GM18517 (cell line): ENCODE measurements around the gene PRKACG.
"Not testable (repeated sequence)": the region's sequence is repeated elsewhere in the genome, so short reads cannot be mapped to it uniquely, and the experiment has no call there.

Source experiments
- ATAC-seq: cut with Tn5 transposase; IDR thresholded peaks from one replicate; pipeline ENCODE4 v1.9.1; 2021; ENCODE audit warnings: mild to moderate bottlenecking, moderate library complexity; ENCODE audit not compliant: unreplicated experiment

PRKACG gene

DNA sequence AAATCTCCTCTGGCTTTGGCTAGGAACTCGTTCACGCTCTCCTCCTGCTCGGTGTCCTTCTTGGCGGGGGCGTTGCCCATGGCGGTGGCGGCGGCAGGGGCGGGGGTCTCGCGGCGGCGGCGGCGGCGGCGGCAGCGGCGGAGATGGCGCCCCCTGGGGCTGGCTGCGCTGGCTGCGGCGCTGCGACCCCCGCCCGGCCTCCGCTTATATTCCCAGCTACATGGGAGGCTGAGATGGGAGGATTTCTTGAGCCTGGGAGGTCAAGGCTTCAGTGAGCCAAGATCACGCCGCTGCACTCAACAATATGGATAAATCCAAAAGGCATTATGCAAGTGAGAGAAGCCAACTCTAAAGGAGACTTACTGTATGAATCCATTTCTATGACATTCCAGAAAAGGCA, at the start of gene PRKACG:
Gene PRKACG, minus strand, starts transcription at position 101 of the 400 bp plus-strand sequence. Its CDS starts 21 bp downstream, at position 80.
- ATAC-seq: no peak

DNA sequence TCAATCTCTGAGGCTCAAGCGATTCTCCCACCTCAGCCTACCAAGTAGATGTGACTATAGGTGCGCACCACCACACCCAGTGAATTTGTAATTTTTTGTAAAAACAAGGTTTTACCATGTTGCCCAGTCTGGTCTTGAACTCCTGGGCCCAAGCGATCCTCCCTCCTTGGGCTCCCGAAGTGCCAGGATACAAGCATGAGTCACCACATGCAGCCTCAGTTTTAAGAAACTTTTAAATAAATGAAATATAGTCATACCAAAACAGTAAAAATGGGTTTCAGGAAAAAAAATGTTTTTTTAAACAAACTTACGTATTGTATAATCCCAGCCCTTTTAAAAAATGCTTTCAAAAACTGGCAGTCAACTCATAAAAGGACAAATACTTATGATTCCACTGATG, 48.3 kb upstream of the PRKACG start:
- ATAC-seq: no peak

DNA sequence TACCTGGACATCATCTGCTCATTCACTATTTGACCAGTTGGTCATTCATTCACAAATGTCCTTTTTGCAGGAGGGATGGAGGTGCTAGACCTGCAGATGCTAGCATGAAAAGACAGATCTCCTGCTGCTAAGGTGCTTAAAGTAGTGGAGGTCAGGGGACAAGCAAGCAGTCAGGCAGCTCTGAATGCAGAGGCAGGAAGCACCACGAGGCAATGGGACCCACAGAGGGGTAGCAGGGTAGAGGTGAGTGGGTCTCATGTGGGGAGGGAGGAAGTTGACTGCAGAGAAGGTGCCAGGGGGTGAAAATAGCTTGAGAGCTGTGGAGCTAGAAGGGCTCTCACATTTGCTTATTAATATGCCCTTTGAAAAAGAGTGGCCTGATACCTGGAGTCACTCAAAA, 46.9 kb upstream of the PRKACG start:
- no peak for ATAC-seq

DNA sequence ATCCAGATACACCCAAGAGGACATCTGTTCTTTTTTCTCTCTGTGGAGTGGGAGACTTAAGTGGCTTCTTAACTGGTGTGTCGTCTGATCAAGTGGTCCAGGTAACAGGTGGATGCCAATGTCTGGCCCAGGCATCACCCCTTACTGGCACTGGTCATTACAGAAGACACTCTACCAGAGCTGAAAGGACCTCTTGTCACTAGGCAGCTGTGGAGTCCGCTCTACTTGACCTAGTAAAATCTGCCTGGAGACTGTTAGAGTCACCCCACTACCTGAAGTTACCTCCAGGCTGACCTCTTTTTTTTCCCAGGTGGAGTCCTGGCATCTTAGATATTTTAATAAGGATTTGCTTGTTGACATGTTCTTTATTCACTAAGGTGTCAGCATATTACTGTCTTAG, 44.2 kb upstream of the PRKACG start:
- ATAC-seq: no peak

DNA sequence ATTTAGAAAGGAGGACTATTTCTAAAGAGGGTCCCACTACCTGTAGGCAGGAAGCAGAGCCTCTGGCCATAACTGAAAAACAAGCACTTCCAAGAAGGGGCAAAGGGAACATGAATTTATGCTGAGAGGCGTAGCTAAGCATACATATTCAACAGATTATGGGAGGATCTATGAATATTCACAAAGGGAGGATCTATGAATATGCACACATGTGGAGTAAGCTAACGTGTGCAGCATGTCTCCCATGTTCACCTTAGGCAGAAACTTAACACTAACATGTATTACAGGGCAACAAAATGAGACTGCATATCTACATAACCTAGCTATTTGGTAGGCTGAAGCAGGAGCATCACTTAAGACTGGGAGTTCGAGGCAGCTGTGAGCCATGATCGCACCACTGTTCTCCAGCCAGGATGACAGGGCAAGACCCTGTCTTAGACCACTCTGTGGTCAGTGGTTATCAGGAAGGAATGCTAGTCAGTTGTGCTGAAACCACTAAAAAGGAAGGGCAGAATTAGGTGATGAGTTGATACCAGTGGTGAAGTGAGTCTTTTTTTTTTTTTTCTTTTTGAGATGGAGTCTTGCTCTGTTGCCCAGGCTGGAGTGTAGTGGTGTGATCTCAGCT, 42.4 kb upstream of the PRKACG start:
- ATAC-seq: no peak

DNA sequence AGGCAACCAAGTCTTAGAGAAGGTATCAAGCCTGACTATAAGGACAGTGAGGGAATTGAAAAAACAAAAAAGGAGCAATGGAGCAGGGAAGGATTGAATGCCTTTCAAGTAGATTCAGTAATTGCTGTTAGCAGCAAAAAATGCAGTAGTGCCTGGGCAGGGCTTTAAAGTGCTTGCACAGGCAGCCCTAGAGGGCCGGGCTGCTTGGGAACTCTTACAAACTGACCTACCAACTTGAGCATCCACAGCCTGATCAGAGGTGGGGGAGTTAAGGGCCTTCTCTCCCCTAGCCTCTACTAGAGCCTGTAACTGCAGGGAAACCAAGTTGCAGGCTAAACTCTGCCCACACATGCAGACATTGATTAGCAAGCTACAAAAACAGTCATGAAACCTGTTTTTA, 41.1 kb upstream of the PRKACG start:
- no peak for ATAC-seq

DNA sequence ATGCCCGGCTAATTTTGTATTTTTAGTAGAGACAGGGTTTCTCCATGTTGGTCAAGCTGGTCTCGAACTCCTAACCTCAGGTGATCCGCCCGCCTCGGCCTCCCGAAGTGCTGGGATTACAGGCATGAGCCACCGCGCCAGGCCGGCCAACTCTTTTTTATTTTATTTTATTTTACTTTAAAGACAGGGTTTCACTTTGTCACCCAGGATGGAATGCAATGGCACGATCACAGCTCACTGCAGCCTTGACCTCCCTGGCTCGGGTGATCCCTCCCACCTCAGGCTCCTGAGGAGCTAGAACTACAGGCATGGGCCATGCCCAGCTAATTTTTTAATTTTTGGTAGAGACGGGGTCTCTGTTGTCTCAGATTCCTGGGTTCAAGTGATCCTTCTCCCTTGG, 37.0 kb upstream of the PRKACG start:
- ATAC-seq: not testable (repeated sequence)

DNA sequence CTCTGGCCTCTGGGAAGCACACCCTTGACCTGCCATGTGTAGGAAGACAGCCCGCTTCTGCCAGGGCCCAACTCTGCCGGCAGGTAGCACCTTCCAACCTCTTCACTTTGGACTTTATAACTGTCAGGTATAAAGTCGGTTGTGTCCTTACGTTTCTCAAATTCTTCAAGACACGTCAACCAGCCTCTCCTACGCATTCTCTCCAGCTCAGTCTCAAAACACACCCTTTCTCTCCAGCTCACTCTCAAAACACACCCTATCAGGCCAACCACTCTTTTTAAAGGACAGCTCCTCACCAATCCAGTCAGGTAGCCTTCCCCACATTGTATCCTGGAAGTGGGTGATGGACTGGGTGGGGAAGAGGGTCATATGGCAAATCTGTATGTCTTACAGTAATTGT, 35.2 kb upstream of the PRKACG start:
- ATAC-seq: no peak

DNA sequence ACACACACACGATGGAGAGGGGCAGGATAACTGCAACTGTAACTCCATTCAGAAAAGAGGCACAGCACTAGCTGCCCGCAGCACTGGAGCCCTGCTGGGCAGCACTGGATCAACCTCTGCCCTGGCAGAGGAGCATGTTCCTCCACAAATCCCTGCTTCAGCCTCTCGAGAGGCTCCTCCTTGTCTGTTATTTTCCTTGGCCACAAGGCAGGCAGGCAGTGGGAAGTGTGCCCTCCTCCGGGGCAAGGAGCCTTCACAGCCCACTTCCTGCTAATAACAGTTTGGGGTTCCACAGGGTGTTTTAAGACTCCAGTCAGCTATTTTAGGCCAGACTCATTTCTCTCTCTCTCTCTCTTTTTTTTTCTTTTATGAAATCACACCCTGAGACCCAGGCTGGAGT, 33.5 kb upstream of the PRKACG start:
- ATAC-seq: no peak

DNA sequence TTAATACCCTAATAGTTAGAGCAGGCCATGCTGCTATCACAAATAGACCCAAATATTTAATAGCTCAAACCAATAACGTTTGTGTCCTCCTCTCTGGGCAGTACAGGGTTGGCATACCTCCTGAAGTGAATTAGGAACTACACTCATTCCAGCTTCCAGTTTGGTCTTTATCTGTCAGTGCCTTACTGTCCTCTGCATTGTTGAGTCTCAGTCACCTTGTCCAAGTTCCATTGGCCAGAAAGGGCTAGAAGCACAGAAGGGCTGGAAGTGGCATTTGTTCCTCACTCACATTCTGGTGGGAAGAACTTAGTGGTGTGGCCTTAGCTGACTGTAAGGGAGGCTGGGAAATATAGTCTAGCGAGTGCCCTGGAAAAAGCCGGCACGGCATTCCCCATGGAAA, 32.8 kb upstream of the PRKACG start:
- ATAC-seq: no peak

DNA sequence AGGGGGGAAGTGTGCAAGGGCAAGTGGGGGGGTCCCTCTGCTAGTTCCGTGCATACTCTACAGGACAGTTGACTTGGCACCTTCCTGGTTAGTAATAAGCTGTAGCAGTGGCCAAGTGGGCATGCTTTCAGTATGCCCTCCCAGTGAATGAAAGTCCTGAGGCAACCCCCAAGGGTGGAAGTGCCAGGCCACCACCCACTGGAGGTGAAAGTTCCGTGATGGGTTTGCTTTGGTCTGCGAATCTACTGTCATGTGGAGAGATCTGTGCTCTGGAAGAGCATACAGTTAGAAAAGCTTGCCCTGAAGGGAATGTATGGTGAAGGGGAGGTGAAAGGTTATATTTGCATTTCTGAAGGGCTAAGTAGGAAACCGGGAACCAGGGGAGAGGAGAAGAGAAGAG, 31.9 kb upstream of the PRKACG start:
- no peak for ATAC-seq

DNA sequence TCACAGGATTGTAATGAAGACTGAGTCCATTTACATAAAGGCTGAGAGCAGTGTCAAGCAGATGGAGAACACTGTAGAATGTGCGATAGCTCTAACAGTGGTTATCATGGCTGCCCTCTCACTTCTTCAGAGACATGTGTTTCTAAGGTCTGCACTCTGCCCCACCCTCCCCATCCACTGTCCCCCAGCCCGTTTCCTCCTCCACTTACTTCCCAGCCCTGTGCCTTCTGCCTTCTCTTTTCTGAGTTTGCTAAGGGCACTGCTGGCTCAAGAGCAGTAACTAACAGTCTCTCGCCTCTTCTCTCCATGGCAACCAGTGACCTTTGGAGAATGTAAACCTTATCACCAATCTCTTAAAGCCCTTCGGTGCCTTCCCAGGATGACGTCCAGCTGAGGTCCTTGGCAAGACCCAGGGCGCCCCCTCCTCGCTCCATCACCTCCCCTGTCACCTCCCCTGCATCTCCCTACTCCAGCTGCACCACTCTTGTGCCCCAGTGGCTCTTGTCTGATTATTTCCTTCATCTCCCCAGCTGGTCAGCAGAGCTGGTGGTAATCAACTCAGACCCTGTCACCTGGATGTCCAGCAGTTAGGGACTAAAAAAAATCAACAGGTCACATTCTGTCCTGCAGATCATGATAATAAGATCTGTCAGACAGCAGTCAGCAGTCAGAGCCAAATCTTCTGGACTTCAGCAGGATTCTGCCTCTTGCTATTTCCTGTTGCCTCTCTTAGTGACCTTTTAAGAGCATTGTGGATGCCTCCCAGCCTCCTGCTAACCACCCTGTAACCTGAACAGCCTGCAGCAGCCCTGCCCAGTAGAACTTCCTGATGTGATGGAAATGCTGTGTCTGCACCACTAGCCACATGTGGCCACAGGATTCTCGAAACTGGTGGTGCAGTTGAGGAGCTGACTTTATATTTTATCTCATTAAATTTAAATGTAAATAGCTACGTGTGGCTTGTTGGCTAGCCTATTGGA, 30.6 kb upstream of the PRKACG start:
- ATAC-seq: no peak

DNA sequence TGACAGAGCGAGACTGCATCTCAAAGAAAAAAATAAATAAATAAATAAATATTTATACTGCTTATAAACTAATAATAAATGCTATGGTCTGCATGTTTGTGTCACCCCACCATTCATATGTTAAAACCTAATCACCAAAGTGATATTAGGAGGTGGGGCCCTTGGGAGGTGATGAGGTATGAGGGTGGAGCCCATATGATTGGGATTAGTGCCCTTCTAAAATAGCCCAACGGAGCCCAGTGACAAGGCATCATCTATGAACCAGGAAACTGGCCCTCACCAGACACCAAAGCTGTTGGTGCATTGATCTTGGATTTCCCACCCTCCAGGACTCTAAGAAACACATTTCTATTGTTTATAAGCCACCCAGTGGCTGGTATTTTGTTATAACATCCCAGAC, 26.7 kb upstream of the PRKACG start:
- ATAC-seq: no peak

DNA sequence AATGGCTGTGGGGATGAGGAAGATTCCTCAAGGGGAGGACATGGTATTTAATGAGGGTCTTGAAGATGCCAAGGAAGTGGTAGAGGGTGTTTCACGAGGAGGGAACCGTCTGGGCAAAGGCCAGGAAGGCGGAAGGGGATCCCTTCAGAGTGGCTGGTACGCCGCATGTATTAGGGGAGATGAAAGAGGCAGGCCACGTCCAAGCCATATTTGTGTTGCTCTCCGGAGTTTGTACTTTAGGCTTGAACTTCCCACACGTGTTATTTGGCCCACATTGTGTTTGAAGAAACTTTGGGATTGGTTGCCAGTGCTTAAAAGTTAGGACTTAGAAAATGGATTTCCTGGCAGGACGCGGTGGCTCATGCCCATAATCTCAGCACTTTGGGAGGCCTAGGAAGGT, 22.9 kb upstream of the PRKACG start:
- no peak for ATAC-seq

DNA sequence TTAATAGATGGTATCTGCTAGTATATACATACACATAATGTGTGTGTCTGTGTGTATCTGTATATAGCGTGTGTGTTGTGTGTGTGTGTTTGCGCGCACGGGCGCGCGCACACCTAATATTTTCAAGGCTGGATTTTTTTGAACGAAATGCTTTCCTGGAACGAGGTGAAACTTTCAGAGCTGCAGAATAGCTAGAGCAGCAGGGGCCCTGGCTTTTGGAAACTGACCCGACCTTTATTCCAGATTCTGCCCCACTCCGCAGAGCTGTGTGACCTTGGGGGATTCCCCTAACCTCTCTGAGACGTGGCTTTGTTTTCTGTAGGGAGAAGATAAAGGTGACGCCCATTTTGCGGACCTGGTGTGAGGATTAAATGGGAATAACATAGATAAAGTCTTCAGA, 22.4 kb upstream of the PRKACG start:
- peak; percentile 15 for ATAC-seq

DNA sequence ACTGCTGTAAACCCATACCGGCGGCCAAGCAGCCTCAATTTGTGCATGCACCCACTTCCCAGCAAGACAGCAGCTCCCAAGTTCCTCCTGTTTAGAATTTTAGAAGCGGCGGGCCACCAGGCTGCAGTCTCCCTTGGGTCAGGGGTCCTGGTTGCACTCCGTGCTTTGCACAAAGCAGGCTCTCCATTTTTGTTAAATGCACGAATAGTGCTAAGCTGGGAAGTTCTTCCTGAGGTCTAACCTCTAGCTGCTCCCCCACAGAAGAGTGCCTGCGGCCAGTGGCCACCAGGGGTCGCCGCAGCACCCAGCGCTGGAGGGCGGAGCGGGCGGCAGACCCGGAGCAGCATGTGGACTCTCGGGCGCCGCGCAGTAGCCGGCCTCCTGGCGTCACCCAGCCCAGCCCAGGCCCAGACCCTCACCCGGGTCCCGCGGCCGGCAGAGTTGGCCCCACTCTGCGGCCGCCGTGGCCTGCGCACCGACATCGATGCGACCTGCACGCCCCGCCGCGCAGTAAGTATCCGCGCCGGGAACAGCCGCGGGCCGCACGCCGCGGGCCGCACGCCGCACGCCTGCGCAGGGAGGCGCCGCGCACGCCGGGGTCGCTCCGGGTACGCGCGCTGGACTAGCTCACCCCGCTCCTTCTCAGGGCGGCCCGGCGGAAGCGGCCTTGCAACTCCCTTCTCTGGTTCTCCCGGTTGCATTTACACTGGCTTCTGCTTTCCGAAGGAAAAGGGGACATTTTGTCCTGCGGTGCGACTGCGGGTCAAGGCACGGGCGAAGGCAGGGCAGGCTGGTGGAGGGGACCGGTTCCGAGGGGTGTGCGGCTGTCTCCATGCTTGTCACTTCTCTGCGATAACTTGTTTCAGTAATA, 21.8 kb upstream of the PRKACG start, which contains the start of gene FXN:
Gene FXN, plus strand, starts transcription at position 315 of the 871 bp plus-strand sequence. Its CDS starts 31 bp downstream, at position 346.
- peak; percentile 95 for ATAC-seq

DNA sequence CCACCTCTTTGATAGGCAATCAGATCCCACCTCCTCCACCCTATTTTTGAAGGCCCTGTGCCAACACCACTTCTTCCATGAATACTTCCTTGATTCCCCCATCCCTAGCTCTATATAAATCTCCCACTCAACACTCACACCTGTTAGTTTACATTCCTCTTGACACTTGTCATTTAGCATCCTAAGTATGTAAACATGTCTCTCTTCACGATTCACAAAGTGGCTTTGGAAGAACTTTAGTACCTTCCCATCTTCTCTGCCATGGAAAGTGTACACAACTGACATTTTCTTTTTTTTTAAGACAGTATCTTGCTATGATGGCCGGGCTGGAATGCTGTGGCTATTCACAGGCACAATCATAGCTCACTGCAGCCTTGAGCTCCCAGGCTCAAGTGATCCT, 20.2 kb upstream of the PRKACG start:
- ATAC-seq: no peak

DNA sequence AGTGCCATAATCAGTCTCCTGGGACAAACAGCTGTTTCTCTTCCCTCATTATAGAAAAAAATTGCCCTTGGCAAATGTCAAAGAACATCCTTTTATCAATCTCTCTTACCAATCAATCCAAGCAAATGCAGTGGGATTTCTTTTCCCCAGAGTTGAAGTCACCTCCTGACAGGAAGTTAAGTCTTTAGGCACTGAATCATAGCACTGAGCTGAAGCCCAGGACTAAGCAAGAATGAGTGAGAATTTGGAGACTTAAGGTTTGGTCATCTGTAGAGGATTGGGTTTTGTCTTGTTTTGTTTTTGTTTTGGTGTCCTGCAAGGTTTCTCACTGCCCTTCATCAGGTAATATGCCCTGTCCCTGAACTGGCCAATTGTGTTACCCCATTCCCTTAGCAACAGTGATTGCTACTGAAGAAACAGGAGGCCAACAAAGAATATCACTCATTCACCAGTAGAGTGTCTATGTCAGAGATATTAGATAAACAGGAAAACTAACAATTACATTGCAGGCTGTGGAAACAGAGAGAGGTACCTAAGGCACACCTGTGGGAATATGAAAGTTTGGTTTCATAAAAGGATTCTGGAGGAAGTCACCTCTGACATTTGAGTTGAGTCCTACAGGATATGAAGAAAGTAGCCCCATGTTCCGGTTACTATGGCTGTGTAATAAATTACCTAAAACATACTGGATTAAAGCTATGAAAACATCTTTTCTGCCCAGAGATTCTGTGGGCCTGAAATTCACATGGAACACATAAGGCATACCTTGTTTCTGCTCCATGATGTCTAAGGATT, 17.1 kb upstream of the PRKACG start:
- ATAC-seq: no peak

DNA sequence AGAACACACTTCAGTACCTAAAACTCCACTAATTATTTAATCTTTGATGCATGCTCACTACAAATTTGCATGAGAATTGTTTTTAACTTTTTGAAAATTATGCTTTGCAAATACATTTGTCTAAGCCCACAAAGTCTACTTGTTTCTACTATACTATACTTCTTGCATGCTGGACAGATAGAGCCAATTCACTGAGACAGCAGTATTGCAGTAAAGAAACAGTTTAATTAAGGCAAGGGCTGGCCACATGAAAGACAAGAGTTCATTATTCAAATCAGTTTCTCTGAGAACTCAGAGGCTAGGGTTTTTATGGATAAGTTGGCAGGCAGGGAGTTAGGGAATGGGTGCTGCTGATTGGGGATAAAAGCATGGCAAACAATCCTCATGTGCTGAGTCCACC, 15.6 kb upstream of the PRKACG start:
- ATAC-seq: no peak

DNA sequence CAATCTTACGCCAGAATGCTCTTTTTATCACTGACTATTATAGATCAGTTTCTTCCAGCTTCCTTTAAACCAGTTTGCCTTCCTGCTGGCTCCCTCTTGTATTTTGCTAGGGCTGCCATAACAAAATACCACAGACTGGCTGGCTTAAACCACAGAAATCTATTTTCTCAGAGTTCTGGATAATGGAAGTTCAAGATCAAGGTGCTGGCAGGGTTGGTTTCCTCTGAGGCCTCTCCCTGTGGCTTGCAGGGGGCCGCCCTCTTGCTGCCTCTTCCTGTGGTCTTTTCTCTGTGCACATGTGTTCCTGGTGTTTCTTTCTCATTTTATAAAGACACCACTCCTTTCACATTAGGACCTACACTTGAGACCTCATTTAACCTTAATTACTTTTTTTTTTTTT, 14.8 kb upstream of the PRKACG start:
- ATAC-seq: no peak
